ENCODE results near the gene SPATA24.

DNA sequence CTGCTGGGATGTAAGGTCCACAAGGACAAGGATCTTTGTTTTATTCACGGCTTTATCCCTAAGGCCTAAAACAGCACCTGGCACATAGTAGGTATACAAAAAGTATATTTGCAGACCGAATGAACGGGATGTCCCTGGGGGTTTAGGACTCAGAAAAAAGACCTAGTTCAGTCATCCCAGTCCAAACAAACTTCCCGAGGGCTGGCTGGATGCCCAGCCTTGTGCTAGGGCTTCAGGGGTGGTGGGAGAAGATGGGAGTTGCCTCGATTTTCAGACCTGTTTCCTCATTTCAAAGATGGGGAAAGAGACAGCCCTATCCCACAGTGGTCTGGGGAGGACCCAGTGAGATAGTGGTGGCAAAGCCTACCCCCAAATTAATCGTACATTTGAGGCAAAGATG, 6.0 kb downstream of the SPATA24 start:
- no peak for TF ChIP-seq POLR2A (IDR thresholded peaks at IDR 0.05)
- TF ChIP-seq, protein P1, sequence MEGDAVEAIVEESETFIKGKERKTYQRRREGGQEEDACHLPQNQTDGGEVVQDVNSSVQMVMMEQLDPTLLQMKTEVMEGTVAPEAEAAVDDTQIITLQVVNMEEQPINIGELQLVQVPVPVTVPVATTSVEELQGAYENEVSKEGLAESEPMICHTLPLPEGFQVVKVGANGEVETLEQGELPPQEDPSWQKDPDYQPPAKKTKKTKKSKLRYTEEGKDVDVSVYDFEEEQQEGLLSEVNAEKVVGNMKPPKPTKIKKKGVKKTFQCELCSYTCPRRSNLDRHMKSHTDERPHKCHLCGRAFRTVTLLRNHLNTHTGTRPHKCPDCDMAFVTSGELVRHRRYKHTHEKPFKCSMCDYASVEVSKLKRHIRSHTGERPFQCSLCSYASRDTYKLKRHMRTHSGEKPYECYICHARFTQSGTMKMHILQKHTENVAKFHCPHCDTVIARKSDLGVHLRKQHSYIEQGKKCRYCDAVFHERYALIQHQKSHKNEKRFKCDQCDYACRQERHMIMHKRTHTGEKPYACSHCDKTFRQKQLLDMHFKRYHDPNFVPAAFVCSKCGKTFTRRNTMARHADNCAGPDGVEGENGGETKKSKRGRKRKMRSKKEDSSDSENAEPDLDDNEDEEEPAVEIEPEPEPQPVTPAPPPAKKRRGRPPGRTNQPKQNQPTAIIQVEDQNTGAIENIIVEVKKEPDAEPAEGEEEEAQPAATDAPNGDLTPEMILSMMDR (IDR thresholded peaks at IDR 0.05) = no peak
- no peak for TF ChIP-seq POLR2AphosphoS5 (IDR thresholded peaks at IDR 0.05)
- TF ChIP-seq EP300 (IDR thresholded peaks at IDR 0.05) = no peak
